GM18508 (cell line): Measurements from ENCODE around the gene THUMPD2.

Experiments used
- ATAC-seq: cut with Tn5 transposase; IDR thresholded peaks from one replicate; pipeline ENCODE4 v1.9.1; 2021; ENCODE audit warnings: moderate number of reproducible peaks; ENCODE audit not compliant: insufficient read depth, unreplicated experiment

Gene THUMPD2

GRCh38 chr2:39723497-39723896, 55.6 kb downstream of the THUMPD2 start:
- no peak for ATAC-seq

- ATAC-seq = no peak
Measured at GRCh38 chr2:39720970-39721369, 58.1 kb downstream of the THUMPD2 start.

GRCh38 chr2:39719317-39719716, 59.7 kb downstream of the THUMPD2 start:
- ATAC-seq = no peak

- ATAC-seq = no peak
Measured at GRCh38 chr2:39718483-39718882, 60.6 kb downstream of the THUMPD2 start.

GRCh38 chr2:39717067-39717466, 62.0 kb downstream of the THUMPD2 start:
- no peak for ATAC-seq

- no peak for ATAC-seq
Measured at GRCh38 chr2:39715822-39716221, 63.2 kb downstream of the THUMPD2 start.

GRCh38 chr2:39715095-39715494, 64.0 kb downstream of the THUMPD2 start:
- no peak for ATAC-seq

- no peak for ATAC-seq
Measured at GRCh38 chr2:39712953-39713352, 66.1 kb downstream of the THUMPD2 start.

- ATAC-seq = no peak
Measured at GRCh38 chr2:39710807-39711206, 68.3 kb downstream of the THUMPD2 start.

- ATAC-seq = no peak
Measured at GRCh38 chr2:39708003-39708402, 71.1 kb downstream of the THUMPD2 start.

GRCh38 chr2:39706945-39707344, 72.1 kb downstream of the THUMPD2 start:
- ATAC-seq = no peak

GRCh38 chr2:39706312-39706711, 72.7 kb downstream of the THUMPD2 start:
- no peak for ATAC-seq

GRCh38 chr2:39705638-39706037, 73.4 kb downstream of the THUMPD2 start:
- no peak for ATAC-seq

- no peak for ATAC-seq
Measured at GRCh38 chr2:39704540-39704939, 74.5 kb downstream of the THUMPD2 start.

- no peak for ATAC-seq
Measured at GRCh38 chr2:39703181-39703872, 75.7 kb downstream of the THUMPD2 start.

GRCh38 chr2:39701137-39701536, 77.9 kb downstream of the THUMPD2 start:
- ATAC-seq = no peak

- no peak for ATAC-seq
Measured at GRCh38 chr2:39697454-39697853, 81.6 kb downstream of the THUMPD2 start.

- no peak for ATAC-seq
Measured at GRCh38 chr2:39696838-39697237, 82.2 kb downstream of the THUMPD2 start.

GRCh38 chr2:39696101-39696553, 82.9 kb downstream of the THUMPD2 start:
- no peak for ATAC-seq

- ATAC-seq = no peak
Measured at GRCh38 chr2:39693245-39693644, 85.8 kb downstream of the THUMPD2 start.

- no peak for ATAC-seq
Measured at GRCh38 chr2:39689876-39690275, 89.2 kb downstream of the THUMPD2 start.

- no peak for ATAC-seq
Measured at GRCh38 chr2:39689272-39689841, 89.7 kb downstream of the THUMPD2 start.
